HepG2 (cell line): ENCODE results near the gene SCRT2. TPM values are rescaled to one million over a fixed set of nuclear protein-coding genes. Genes with fewer than 3 reads are reported as not detected.

Experiments used
- CTCF ChIP-seq: sonication (generic); formaldehyde crosslinking; IDR thresholded peaks from 2 replicates; pipeline ENCODE4 v1.5.0; 2020; ENCODE audit warnings: mild to moderate bottlenecking, missing genetic modification reagents, moderate library complexity
- FOSL2 ChIP-seq: sonication (generic); formaldehyde crosslinking; IDR thresholded peaks from 2 replicates; pipeline ENCODE4 v1.4.0; 2020; ENCODE audit warnings: missing genetic modification reagents
- HIVEP1 ChIP-seq: sonication (generic); formaldehyde crosslinking; IDR thresholded peaks from 2 replicates; pipeline ENCODE4 v1.4.0; 2020; ENCODE audit warnings: mild to moderate bottlenecking, missing genetic modification reagents
- HMG20A ChIP-seq: IDR thresholded peaks from 2 replicates; pipeline ENCODE4 v1.6.1; 2016; ENCODE audit warnings: borderline replicate concordance
- LBX2 ChIP-seq: sonication (generic); formaldehyde crosslinking; IDR thresholded peaks from 2 replicates; pipeline ENCODE4 v1.5.0; 2020; ENCODE audit warnings: missing genetic modification reagents, mild to moderate bottlenecking, borderline replicate concordance
- PBX2 ChIP-seq: IDR thresholded peaks from 2 replicates; pipeline ENCODE4 v1.6.1; 2016; ENCODE audit warnings: control low read depth
- RBFOX2 ChIP-seq: fragments of 200-400 bp; formaldehyde crosslinking; IDR thresholded peaks from 2 replicates; pipeline ENCODE4 v1.6.1; 2017; ENCODE audit warnings: low read depth, mild to moderate bottlenecking, low read length
- RFX5 ChIP-seq: IDR thresholded peaks from 2 replicates; pipeline ENCODE4 v1.6.1; 2011; ENCODE audit warnings: low read depth, low read length, improper control_type of control experiment
- ZBTB49 ChIP-seq: sonication (generic); formaldehyde crosslinking; IDR thresholded peaks from 2 replicates; pipeline ENCODE4 v1.4.0; 2020; ENCODE audit warnings: missing genetic modification reagents, borderline replicate concordance
- ZNF224 ChIP-seq: sonication (generic); formaldehyde crosslinking; IDR thresholded peaks from 2 replicates; pipeline ENCODE4 v1.5.0; 2020; ENCODE audit warnings: mild to moderate bottlenecking, missing genetic modification reagents
- ZNF296 ChIP-seq: sonication (generic); formaldehyde crosslinking; conservative IDR thresholded peaks from 2 replicates; pipeline ENCODE4 v1.5.0; 2020; ENCODE audit warnings: mild to moderate bottlenecking, missing genetic modification reagents
- ZNF329 ChIP-seq: sonication (generic); formaldehyde crosslinking; IDR thresholded peaks from 2 replicates; pipeline ENCODE4 v1.9.0; 2021; ENCODE audit warnings: low read depth, mild to moderate bottlenecking, missing genetic modification reagents
- ZNF367 ChIP-seq: sonication (generic); formaldehyde crosslinking; IDR thresholded peaks from 2 replicates; pipeline ENCODE4 v1.4.0; 2020; ENCODE audit warnings: missing genetic modification reagents, borderline replicate concordance
- ZNF652 ChIP-seq: IDR thresholded peaks from 2 replicates; pipeline ENCODE4 v1.6.1; 2016; ENCODE audit warnings: low read depth, borderline replicate concordance
- ZNF672 ChIP-seq: sonication (generic); formaldehyde crosslinking; IDR thresholded peaks from 2 replicates; pipeline ENCODE4 v1.8.1; 2022; ENCODE audit warnings: missing genetic modification reagents
- ZSCAN29 ChIP-seq: sonication (generic); formaldehyde crosslinking; conservative IDR thresholded peaks from 2 replicates; pipeline ENCODE4 v1.4.0; 2020; ENCODE audit warnings: mild to moderate bottlenecking, missing genetic modification reagents
- polyA plus RNA-seq, 8 experiments: library from polyadenylated mRNA; depleted of rRNA in 3 of 8; stranded (reverse) in 7 of 8; unstranded in 1 of 8; fragments of >200 nt; fragmentation: Illumina TruSeq in 4 of 8; extraction: Trizol in 4 of 8; gene quantifications; 2 replicates each; pipeline versions ENCODE4 v1.2.1 to v1.2.3, GENCODE V29; 2011 to 2016; ENCODE audit warnings: low read depth in 4 of 8, missing spikeins in 1 of 8, mixed read lengths in 1 of 8; ENCODE audit not compliant: insufficient read depth in 1 of 8
- total RNA-seq, 5 experiments: library from RNA; depleted of rRNA; stranded (reverse); fragments of >200 nt; fragmentation: Illumina TruSeq; extraction: Trizol; gene quantifications; 2 replicates each; pipeline ENCODE4 v1.2.3, GENCODE V29; 2016; ENCODE audit warnings: low read depth in 1 of 5
- TF ChIP-seq, protein P1 (sequence below): IDR thresholded peaks from 2 replicates; pipeline ENCODE4 v1.6.1; 2016; ENCODE audit warnings: low read depth
- TF ChIP-seq, protein P2 (sequence below): sonication (generic); formaldehyde crosslinking; conservative IDR thresholded peaks from 2 replicates; pipeline ENCODE4 v1.8.0; 2022; ENCODE audit warnings: mild to moderate bottlenecking, moderate library complexity, missing genetic modification reagents
- TF ChIP-seq, protein P3 (sequence below): sonication (generic); formaldehyde crosslinking; IDR thresholded peaks from 2 replicates; pipeline ENCODE4 v1.4.0; 2020; ENCODE audit warnings: mild to moderate bottlenecking, missing genetic modification reagents

The SCRT2 gene
- total and polyA plus RNA-seq, 2 of the 13 experiments (the other 11 are each of a cell fraction or from before 2014, with no cell fraction given), result not detected

- TF ChIP-seq, protein P1, sequence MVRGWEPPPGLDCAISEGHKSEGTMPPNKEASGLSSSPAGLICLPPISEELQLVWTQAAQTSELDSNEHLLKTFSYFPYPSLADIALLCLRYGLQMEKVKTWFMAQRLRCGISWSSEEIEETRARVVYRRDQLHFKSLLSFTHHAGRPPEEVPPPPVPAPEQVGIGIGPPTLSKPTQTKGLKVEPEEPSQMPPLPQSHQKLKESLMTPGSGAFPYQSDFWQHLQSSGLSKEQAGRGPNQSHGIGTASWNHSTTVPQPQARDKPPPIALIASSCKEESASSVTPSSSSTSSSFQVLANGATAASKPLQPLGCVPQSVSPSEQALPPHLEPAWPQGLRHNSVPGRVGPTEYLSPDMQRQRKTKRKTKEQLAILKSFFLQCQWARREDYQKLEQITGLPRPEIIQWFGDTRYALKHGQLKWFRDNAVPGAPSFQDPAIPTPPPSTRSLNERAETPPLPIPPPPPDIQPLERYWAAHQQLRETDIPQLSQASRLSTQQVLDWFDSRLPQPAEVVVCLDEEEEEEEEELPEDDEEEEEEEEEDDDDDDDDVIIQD (CRISPR knock-in tag), result 0 out of 2 replicates have a peak, but pooled peaks have one; percentile 45
- TF ChIP-seq, protein P2, sequence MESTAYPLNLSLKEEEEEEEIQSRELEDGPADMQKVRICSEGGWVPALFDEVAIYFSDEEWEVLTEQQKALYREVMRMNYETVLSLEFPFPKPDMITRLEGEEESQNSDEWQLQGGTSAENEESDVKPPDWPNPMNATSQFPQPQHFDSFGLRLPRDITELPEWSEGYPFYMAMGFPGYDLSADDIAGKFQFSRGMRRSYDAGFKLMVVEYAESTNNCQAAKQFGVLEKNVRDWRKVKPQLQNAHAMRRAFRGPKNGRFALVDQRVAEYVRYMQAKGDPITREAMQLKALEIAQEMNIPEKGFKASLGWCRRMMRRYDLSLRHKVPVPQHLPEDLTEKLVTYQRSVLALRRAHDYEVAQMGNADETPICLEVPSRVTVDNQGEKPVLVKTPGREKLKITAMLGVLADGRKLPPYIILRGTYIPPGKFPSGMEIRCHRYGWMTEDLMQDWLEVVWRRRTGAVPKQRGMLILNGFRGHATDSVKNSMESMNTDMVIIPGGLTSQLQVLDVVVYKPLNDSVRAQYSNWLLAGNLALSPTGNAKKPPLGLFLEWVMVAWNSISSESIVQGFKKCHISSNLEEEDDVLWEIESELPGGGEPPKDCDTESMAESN (CRISPR knock-in tag), result peak; percentile 96
- TF ChIP-seq CTCF (peak; percentile 91), HIVEP1 (CRISPR knock-in tag) (no peak), ZNF296 (CRISPR knock-in tag) (no peak), PBX2 (CRISPR knock-in tag) (no peak), FOSL2 (peak; percentile 85), HMG20A (CRISPR knock-in tag) (no peak), ZNF224 (no peak), ZNF652 (CRISPR knock-in tag) (0 out of 2 replicates have a peak, but pooled peaks have one; percentile 11), RFX5 (no peak), ZSCAN29 (CRISPR knock-in tag) (no peak; the same call in 1 of the 2 replicates), ZNF329 (peak; percentile 88), ZNF672 (CRISPR knock-in tag) (peak; percentile 57; the same call in 1 of the 2 replicates), ZBTB49 (CRISPR knock-in tag) (no peak), RBFOX2 (peak; percentile 85), LBX2 (CRISPR knock-in tag) (0 out of 2 replicates have a peak, but pooled peaks have one; percentile 7), ZNF367 (CRISPR knock-in tag) (peak; percentile 85; the same call in 1 of the 2 replicates)
- TF ChIP-seq, protein P3, sequence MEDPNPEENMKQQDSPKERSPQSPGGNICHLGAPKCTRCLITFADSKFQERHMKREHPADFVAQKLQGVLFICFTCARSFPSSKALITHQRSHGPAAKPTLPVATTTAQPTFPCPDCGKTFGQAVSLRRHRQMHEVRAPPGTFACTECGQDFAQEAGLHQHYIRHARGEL (CRISPR knock-in tag), result peak; percentile 100
Measured at GRCh38 chr20:653110-653589, 22.5 kb downstream of the SCRT2 start, which contains the start of gene SRXN1 (continued).
